OCI-LY3 (cell line): ENCODE data around the gene TRIM32.

Source experiments
- H2AFZ ChIP-seq: fragments of 200-600, 300-600 bp; shearing (Covaris generic); 2 replicates; pipeline ENCODE4 v1.6.0; 2014; ENCODE audit warnings: antibody characterized with exemption, low read depth, low read length
- H3K27ac ChIP-seq: fragments of 200-600, 300-600 bp; sonication (generic); 2 replicates; pipeline ENCODE4 v1.5.1; 2014; ENCODE audit warnings: mild to moderate bottlenecking, low read length, moderate library complexity, mixed read lengths
- H3K27me3 ChIP-seq: fragments of 200-600, 300-600 bp; sonication (generic); 2 replicates; pipeline ENCODE4 v1.6.1; 2014; ENCODE audit warnings: low read depth, low read length, mixed read lengths
- H3K36me3 ChIP-seq: fragments of 200-600, 300-600 bp; sonication (generic); replicated peaks from 2 replicates; pipeline ENCODE3; 2014; ENCODE audit warnings: low read depth, low read length, mixed read lengths
- H3K4me1 ChIP-seq: fragments of 300-600, 200-600 bp; sonication (generic); 2 replicates; pipeline ENCODE4 v1.6.1; 2014; ENCODE audit warnings: low read length, mixed read lengths
- H3K4me2 ChIP-seq: fragments of 200-600, 300-600 bp; sonication (generic); 2 replicates; pipeline ENCODE4 v1.6.1; 2014; ENCODE audit warnings: low read length, mixed read lengths
- H3K4me3 ChIP-seq: fragments of 300-600, 200-600 bp; sonication (generic); 2 replicates; pipeline ENCODE4 v1.5.1; 2014; ENCODE audit warnings: antibody characterized with exemption, mild to moderate bottlenecking, low read length, moderate library complexity
- H3K79me2 ChIP-seq: fragments of 300-600, 200-600 bp; shearing (Covaris generic); 2 replicates; pipeline ENCODE4 v1.6.1; 2014; ENCODE audit warnings: mild to moderate bottlenecking, low read length, mixed read lengths
- H3K9ac ChIP-seq: fragments of 300-600, 200-600 bp; shearing (Covaris generic); 2 replicates; pipeline ENCODE4 v1.6.0; 2014; ENCODE audit warnings: mild to moderate bottlenecking, low read length, moderate library complexity
- H3K9me3 ChIP-seq: fragments of 200-600, 300-600 bp; shearing (Covaris generic); 2 replicates; pipeline ENCODE4 v1.6.1; 2014; ENCODE audit warnings: low read length, mixed read lengths; ENCODE audit not compliant: insufficient read depth
- H4K20me1 ChIP-seq: fragments of 200-600, 300-600 bp; sonication (generic); 2 replicates; pipeline ENCODE4 v1.6.1; 2016; ENCODE audit warnings: low read length, mixed read lengths; ENCODE audit not compliant: insufficient read depth
- CTCF ChIP-seq: fragments of 200-600, 300-600 bp; sonication (generic); IDR thresholded peaks from 2 replicates; pipeline ENCODE4 v1.5.1; 2014; ENCODE audit warnings: antibody characterized with exemption, low read length, low read depth
- EZH2phosphoT487 ChIP-seq: fragments of 200-600 bp; shearing (Covaris generic); IDR thresholded peaks from 2 replicates; pipeline ENCODE4 v1.6.1; 2018; ENCODE audit warnings: antibody characterized with exemption, mixed run types, low read depth

TRIM32 gene

GRCh38 chr9:116691607-116692006 lies 4.5 kb downstream of the TRIM32 start:
- TF ChIP-seq CTCF (no peak), EZH2phosphoT487 (no peak)
- H3K27me3 ChIP-seq = no peaks in the 10 kb centered on the region
- peaks cover 32% of the 10 kb centered on the region for H3K36me3 ChIP-seq
- H4K20me1 ChIP-seq = peaks cover 72% of the 10 kb centered on the region
- no peak overlapping the region for H3K9ac ChIP-seq
- no peak overlapping the region for H3K27ac ChIP-seq
- H3K4me2 ChIP-seq = no peak overlapping the region
- no peak overlapping the region for H2AFZ ChIP-seq
- H3K4me1 ChIP-seq = peaks cover 30% of the 10 kb centered on the region
- no peak overlapping the region for H3K4me3 ChIP-seq
- H3K79me2 ChIP-seq = peaks cover 81% of the 10 kb centered on the region
- no peaks in the 10 kb centered on the region for H3K9me3 ChIP-seq

GRCh38 chr9:116692616-116693015 lies 5.5 kb downstream of the TRIM32 start:
- no peak overlapping the region for H3K9ac ChIP-seq
- H3K36me3 ChIP-seq = peaks cover 35% of the 10 kb centered on the region
- no peak overlapping the region for H3K4me3 ChIP-seq
- H3K9me3 ChIP-seq = no peaks in the 10 kb centered on the region
- H3K79me2 ChIP-seq = peaks cover 79% of the 10 kb centered on the region
- no peak overlapping the region for H2AFZ ChIP-seq
- no peak overlapping the region for H3K27ac ChIP-seq
- peaks cover 30% of the 10 kb centered on the region for H3K4me1 ChIP-seq
- TF ChIP-seq EZH2phosphoT487 (no peak), CTCF (no peak)
- H3K27me3 ChIP-seq = no peaks in the 10 kb centered on the region
- peaks cover 72% of the 10 kb centered on the region for H4K20me1 ChIP-seq
- H3K4me2 ChIP-seq = peak overlapping the region; percentile 11; the same call in 1 of the 2 replicates

GRCh38 chr9:116693233-116693731 lies 6.2 kb downstream of the TRIM32 start:
- no peak overlapping the region for H3K4me3 ChIP-seq
- no peak overlapping the region for H3K9ac ChIP-seq
- H3K27ac ChIP-seq = no peak overlapping the region
- H2AFZ ChIP-seq = no peak overlapping the region
- no peak for TF ChIP-seq CTCF
- TF ChIP-seq EZH2phosphoT487 = no peak
- peaks cover 72% of the 10 kb centered on the region for H3K79me2 ChIP-seq
- no peaks in the 10 kb centered on the region for H3K9me3 ChIP-seq
- H3K4me2 ChIP-seq = no peak overlapping the region
- H3K36me3 ChIP-seq = peaks cover 41% of the 10 kb centered on the region
- no peaks in the 10 kb centered on the region for H3K27me3 ChIP-seq
- H3K4me1 ChIP-seq = peaks cover 24% of the 10 kb centered on the region
- peaks cover 68% of the 10 kb centered on the region for H4K20me1 ChIP-seq

- H3K36me3 ChIP-seq = peaks cover 55% of the 10 kb centered on the region
- no peaks in the 10 kb centered on the region for H3K9me3 ChIP-seq
- no peak overlapping the region for H3K9ac ChIP-seq
- H3K4me1 ChIP-seq = peaks cover 19% of the 10 kb centered on the region
- H2AFZ ChIP-seq = no peak overlapping the region
- no peak overlapping the region for H3K4me3 ChIP-seq
- H4K20me1 ChIP-seq = peaks cover 53% of the 10 kb centered on the region
- no peak overlapping the region for H3K4me2 ChIP-seq
- H3K27ac ChIP-seq = no peak overlapping the region
- no peaks in the 10 kb centered on the region for H3K27me3 ChIP-seq
- H3K79me2 ChIP-seq = peaks cover 57% of the 10 kb centered on the region
- no peak for TF ChIP-seq CTCF
- TF ChIP-seq EZH2phosphoT487 = no peak
These were observed 7.7 kb downstream of the TRIM32 start for GRCh38 chr9:116694785-116695291.
